OCI-LY1 (cell line): ENCODE data around the gene ICAM5.

Experiments
- H2AFZ ChIP-seq: fragments of 200-600 bp; sonication (generic), shearing (Covaris generic); 2 replicates; pipeline ENCODE4 v1.6.0; 2014; ENCODE audit warnings: antibody characterized with exemption, mild to moderate bottlenecking, low read length
- H3F3A ChIP-seq: fragments of 200-600 bp; sonication (generic), shearing (Covaris generic); 2 replicates; pipeline ENCODE4 v1.6.0; 2014; ENCODE audit warnings: mild to moderate bottlenecking, antibody characterized with exemption, low read length, moderate library complexity; ENCODE audit not compliant: insufficient read depth
- H3K27ac ChIP-seq: fragments of 200-600 bp; sonication (generic); 2 replicates; pipeline ENCODE4 v1.5.1; 2014; ENCODE audit warnings: low read length, mixed run types, mild to moderate bottlenecking, low read depth; ENCODE audit not compliant: poor library complexity, severe bottlenecking
- H3K27me3 ChIP-seq: fragments of 200-600 bp; sonication (generic); 2 replicates; pipeline ENCODE4 v1.6.0; 2014; ENCODE audit warnings: antibody characterized with exemption, mild to moderate bottlenecking, low read length, moderate library complexity; ENCODE audit not compliant: insufficient read depth
- H3K36me3 ChIP-seq: fragments of 200-600 bp; sonication (generic); 2 replicates; pipeline ENCODE4 v1.6.1; 2014; ENCODE audit warnings: mild to moderate bottlenecking, antibody characterized with exemption, low read length, moderate library complexity, mixed read lengths; ENCODE audit not compliant: insufficient read depth
- H3K4me1 ChIP-seq: fragments of 200-600 bp; sonication (generic); 2 replicates; pipeline ENCODE4 v1.5.1; 2014; ENCODE audit warnings: mild to moderate bottlenecking, low read length, moderate library complexity; ENCODE audit not compliant: insufficient read depth, severe bottlenecking
- H3K4me2 ChIP-seq: fragments of 200-600 bp; sonication (generic), shearing (Covaris generic); 2 replicates; pipeline ENCODE4 v1.6.1; 2014; ENCODE audit warnings: low read length
- H3K4me3 ChIP-seq: fragments of 200-600 bp; sonication (generic); 2 replicates; pipeline ENCODE4 v1.5.1; 2014; ENCODE audit warnings: low read length, low read depth, mild to moderate bottlenecking, mixed read lengths; ENCODE audit not compliant: poor library complexity, severe bottlenecking
- H3K79me2 ChIP-seq: fragments of 200-600 bp; shearing (Covaris generic); 2 replicates; pipeline ENCODE4 v1.6.1; 2016; ENCODE audit warnings: mixed run types, low read length, mixed read lengths; ENCODE audit not compliant: insufficient read depth
- H3K9ac ChIP-seq: fragments of 200-600 bp; sonication (generic), shearing (Covaris generic); 2 replicates; pipeline ENCODE4 v1.6.1; 2014; ENCODE audit warnings: mild to moderate bottlenecking, low read length, mixed read lengths
- H3K9me2 ChIP-seq: fragments of 200-600 bp; sonication (generic), shearing (Covaris generic); 2 replicates; pipeline ENCODE4 v1.6.1; 2014; ENCODE audit warnings: low read depth, mild to moderate bottlenecking, low read length, mixed read lengths
- H3K9me3 ChIP-seq: fragments of 200-600 bp; shearing (Covaris generic); 2 replicates; pipeline ENCODE4 v1.6.1; 2014; ENCODE audit warnings: low read length, mixed read lengths
- H4K20me1 ChIP-seq: fragments of 200-600 bp; sonication (generic), shearing (Covaris generic); 2 replicates; pipeline ENCODE4 v1.6.0; 2016; ENCODE audit warnings: mild to moderate bottlenecking, low read length; ENCODE audit not compliant: insufficient read depth
- EZH2 ChIP-seq: fragments of 200-600 bp; sonication (generic), shearing (Covaris generic); IDR thresholded peaks from 2 replicates; pipeline ENCODE4 v1.8.0; 2017; ENCODE audit warnings: borderline replicate concordance, mixed run types, mild to moderate bottlenecking, antibody characterized with exemption, low read length, moderate library complexity, mixed read lengths
- TF ChIP-seq, protein P1 (sequence below): fragments of 200-600 bp; sonication (generic), shearing (Covaris generic); IDR thresholded peaks from 2 replicates; pipeline ENCODE4 v1.5.1; 2017; ENCODE audit warnings: mild to moderate bottlenecking, antibody characterized with exemption, low read length, moderate library complexity, mixed read lengths

Gene ICAM5

DNA sequence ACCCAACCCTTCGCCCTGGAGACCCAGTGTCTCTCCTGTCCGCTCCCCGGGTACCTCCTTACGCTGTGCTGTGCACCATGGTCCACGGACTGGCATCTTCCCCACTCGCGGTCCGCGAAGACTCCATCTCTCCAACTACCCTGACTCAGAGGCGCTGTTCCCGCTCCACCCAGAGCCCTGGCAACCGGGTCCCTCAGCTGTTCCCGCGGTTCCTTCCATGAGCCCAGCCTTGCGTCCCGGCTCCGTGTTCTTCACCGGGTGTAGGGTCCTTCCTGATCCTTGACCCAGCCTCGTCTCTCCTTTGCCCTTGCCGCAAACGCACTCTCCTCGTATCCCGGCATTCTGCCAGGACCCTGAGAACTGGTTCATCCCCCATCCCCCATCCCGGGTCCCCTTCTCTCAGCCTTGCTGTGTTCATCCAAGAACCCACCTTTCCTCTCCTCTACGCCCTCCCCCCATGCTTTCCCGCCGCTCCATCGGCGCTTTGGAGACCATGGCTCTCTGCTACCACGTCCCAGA lies 664 bp downstream of the ICAM5 start:
- peak overlapping the region; percentile 41; the same call in 1 of the 2 replicates for H3K9ac ChIP-seq
- H3K9me2 ChIP-seq = no peaks in the 10 kb centered on the region
- no peaks in the 10 kb centered on the region for H3F3A ChIP-seq
- H3K27ac ChIP-seq = no peak overlapping the region
- H3K4me1 ChIP-seq = peaks cover 51% of the 10 kb centered on the region
- peak overlapping the region; percentile 93 for H3K4me2 ChIP-seq
- no peaks in the 10 kb centered on the region for H3K27me3 ChIP-seq
- peaks cover 4% of the 10 kb centered on the region for H3K36me3 ChIP-seq
- no peak for TF ChIP-seq EZH2
- TF ChIP-seq, protein P1, sequence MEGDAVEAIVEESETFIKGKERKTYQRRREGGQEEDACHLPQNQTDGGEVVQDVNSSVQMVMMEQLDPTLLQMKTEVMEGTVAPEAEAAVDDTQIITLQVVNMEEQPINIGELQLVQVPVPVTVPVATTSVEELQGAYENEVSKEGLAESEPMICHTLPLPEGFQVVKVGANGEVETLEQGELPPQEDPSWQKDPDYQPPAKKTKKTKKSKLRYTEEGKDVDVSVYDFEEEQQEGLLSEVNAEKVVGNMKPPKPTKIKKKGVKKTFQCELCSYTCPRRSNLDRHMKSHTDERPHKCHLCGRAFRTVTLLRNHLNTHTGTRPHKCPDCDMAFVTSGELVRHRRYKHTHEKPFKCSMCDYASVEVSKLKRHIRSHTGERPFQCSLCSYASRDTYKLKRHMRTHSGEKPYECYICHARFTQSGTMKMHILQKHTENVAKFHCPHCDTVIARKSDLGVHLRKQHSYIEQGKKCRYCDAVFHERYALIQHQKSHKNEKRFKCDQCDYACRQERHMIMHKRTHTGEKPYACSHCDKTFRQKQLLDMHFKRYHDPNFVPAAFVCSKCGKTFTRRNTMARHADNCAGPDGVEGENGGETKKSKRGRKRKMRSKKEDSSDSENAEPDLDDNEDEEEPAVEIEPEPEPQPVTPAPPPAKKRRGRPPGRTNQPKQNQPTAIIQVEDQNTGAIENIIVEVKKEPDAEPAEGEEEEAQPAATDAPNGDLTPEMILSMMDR = no peak
- no peak overlapping the region for H2AFZ ChIP-seq
- no peaks in the 10 kb centered on the region for H3K79me2 ChIP-seq
- peak overlapping the region; percentile 62 for H3K4me3 ChIP-seq
- no peaks in the 10 kb centered on the region for H4K20me1 ChIP-seq
- no peaks in the 10 kb centered on the region for H3K9me3 ChIP-seq

DNA sequence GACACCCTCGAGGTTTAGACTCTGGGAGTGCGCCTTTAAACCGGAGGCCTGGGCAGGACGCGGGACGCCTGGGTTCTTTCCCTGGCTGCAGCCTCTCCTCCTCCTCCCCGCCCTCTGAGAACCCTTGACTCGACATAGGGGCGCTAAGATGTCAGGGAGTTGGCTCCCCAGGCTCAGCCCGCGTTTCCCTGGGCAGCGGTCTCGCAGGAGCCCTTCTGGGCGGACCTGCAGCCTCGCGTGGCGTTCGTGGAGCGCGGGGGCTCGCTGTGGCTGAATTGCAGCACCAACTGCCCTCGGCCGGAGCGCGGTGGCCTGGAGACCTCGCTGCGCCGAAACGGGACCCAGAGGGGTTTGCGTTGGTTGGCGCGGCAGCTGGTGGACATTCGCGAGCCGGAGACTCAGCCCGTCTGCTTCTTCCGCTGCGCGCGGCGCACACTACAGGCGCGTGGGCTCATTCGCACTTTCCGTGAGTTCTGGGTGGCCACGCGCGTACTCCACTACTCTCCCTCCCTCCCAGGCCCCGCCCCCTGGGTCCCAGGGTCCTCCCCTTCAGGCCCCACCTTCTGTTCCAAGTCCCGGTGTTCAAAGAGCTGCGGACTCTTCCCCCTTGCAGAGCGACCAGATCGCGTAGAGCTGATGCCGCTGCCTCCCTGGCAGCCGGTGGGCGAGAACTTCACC lies 1.3 kb downstream of the ICAM5 start:
- Histone ChIP-seq H3K9me2 (no peaks in the 10 kb centered on the region), H3K79me2 (no peaks in the 10 kb centered on the region), H3K4me1 (peaks cover 57% of the 10 kb centered on the region), H3K27me3 (no peaks in the 10 kb centered on the region), H3K4me2 (peak overlapping the region; percentile 93), H4K20me1 (no peaks in the 10 kb centered on the region), H3K9ac (peak overlapping the region; percentile 41; the same call in 1 of the 2 replicates), H3K4me3 (peak overlapping the region; percentile 62), H3K27ac (no peak overlapping the region), H3K36me3 (peaks cover 2% of the 10 kb centered on the region), H2AFZ (no peak overlapping the region), H3K9me3 (no peaks in the 10 kb centered on the region), H3F3A (no peaks in the 10 kb centered on the region)
- TF ChIP-seq, protein P1 = no peak
- TF ChIP-seq EZH2 = no peak

DNA sequence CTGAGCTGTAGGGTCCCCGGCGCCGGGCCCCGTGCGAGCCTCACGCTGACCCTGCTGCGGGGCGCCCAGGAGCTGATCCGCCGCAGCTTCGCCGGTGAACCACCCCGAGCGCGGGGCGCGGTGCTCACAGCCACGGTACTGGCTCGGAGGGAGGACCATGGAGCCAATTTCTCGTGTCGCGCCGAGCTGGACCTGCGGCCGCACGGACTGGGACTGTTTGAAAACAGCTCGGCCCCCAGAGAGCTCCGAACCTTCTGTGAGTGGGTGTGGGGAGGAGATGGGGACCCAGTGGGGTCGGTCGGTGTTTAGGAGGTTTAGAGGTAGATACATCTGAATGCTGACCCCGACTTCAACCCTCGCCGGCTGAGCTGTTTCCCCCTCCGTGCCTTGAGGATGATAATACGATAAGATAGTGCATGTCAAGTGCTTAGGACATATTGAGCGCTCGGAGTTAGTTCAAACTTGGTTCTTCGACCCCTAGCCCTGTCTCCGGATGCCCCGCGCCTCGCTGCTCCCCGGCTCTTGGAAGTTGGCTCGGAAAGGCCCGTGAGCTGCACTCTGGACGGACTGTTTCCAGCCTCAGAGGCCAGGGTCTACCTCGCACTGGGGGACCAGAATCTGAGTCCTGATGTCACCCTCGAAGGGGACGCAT lies 1.9 kb downstream of the ICAM5 start:
- no peaks in the 10 kb centered on the region for H3F3A ChIP-seq
- H3K4me1 ChIP-seq = peaks cover 59% of the 10 kb centered on the region
- no peaks in the 10 kb centered on the region for H3K79me2 ChIP-seq
- H3K27ac ChIP-seq = no peak overlapping the region
- H3K9me3 ChIP-seq = no peaks in the 10 kb centered on the region
- no peaks in the 10 kb centered on the region; the same call in 1 of the 2 replicates for H3K27me3 ChIP-seq
- peak overlapping the region; percentile 93 for H3K4me2 ChIP-seq
- H2AFZ ChIP-seq = no peak overlapping the region
- H3K36me3 ChIP-seq = no peaks in the 10 kb centered on the region; the same call in 1 of the 2 replicates
- TF ChIP-seq EZH2 = no peak
- TF ChIP-seq, protein P1 = no peak
- H4K20me1 ChIP-seq = no peaks in the 10 kb centered on the region
- peak overlapping the region; percentile 41; the same call in 1 of the 2 replicates for H3K9ac ChIP-seq
- H3K4me3 ChIP-seq = peak overlapping the region; percentile 62
- H3K9me2 ChIP-seq = no peaks in the 10 kb centered on the region
